Measurements from ENCODE around the gene SPNS2.

Gene SPNS2

GRCh38 chr17:4514206-4514605 is 15.5 kb downstream of the SPNS2 start:
- DNase-seq = no peak
- Mint-ChIP-seq H3K27me3 (ENCODE audit: low read depth, poor library complexity) (peaks cover 22% of the 10 kb centered on the region), H3K4me1 (peaks cover 44% of the 10 kb centered on the region), H3K36me3 (ENCODE audit: low read depth) (no peaks in the 10 kb centered on the region), H3K9me3 (no peaks in the 10 kb centered on the region), H3K27ac (no peak overlapping the region), H3K4me3 (no peak overlapping the region)
- no peak for TF ChIP-seq CTCF (IDR thresholded peaks at IDR 0.05)

GRCh38 chr17:4514779-4515178 is 16.1 kb downstream of the SPNS2 start:
- H3K4me3 Mint-ChIP-seq = no peak overlapping the region
- H3K36me3 Mint-ChIP-seq (ENCODE audit: low read depth) = no peaks in the 10 kb centered on the region
- peaks cover 18% of the 10 kb centered on the region for H3K27me3 Mint-ChIP-seq (ENCODE audit: low read depth, poor library complexity)
- TF ChIP-seq CTCF (IDR thresholded peaks at IDR 0.05) = no peak
- peaks cover 48% of the 10 kb centered on the region for H3K4me1 Mint-ChIP-seq
- no peak for DNase-seq
- no peak overlapping the region for H3K27ac Mint-ChIP-seq
- no peaks in the 10 kb centered on the region for H3K9me3 Mint-ChIP-seq

GRCh38 chr17:4515501-4515900 is 16.8 kb downstream of the SPNS2 start:
- TF ChIP-seq CTCF (IDR thresholded peaks at IDR 0.05) = no peak
- Mint-ChIP-seq H3K9me3 (no peaks in the 10 kb centered on the region), H3K4me3 (no peak overlapping the region), H3K27me3 (ENCODE audit: low read depth, poor library complexity) (peaks cover 17% of the 10 kb centered on the region), H3K27ac (no peak overlapping the region), H3K4me1 (peaks cover 55% of the 10 kb centered on the region), H3K36me3 (ENCODE audit: low read depth) (no peaks in the 10 kb centered on the region)
- no peak for DNase-seq

GRCh38 chr17:4516735-4517134 is 18.1 kb downstream of the SPNS2 start:
- no peak overlapping the region for H3K27ac Mint-ChIP-seq
- peaks cover 12% of the 10 kb centered on the region for H3K27me3 Mint-ChIP-seq (ENCODE audit: low read depth, poor library complexity)
- H3K4me3 Mint-ChIP-seq = no peak overlapping the region
- TF ChIP-seq CTCF (IDR thresholded peaks at IDR 0.05) = no peak
- H3K9me3 Mint-ChIP-seq = no peaks in the 10 kb centered on the region
- no peaks in the 10 kb centered on the region for H3K36me3 Mint-ChIP-seq (ENCODE audit: low read depth)
- peaks cover 59% of the 10 kb centered on the region for H3K4me1 Mint-ChIP-seq
- no peak for DNase-seq

GRCh38 chr17:4518901-4519300 is 20.2 kb downstream of the SPNS2 start:
- Mint-ChIP-seq H3K36me3 (ENCODE audit: low read depth) (no peaks in the 10 kb centered on the region), H3K4me1 (peaks cover 70% of the 10 kb centered on the region), H3K9me3 (no peaks in the 10 kb centered on the region), H3K27me3 (ENCODE audit: low read depth, poor library complexity) (peaks cover 8% of the 10 kb centered on the region), H3K27ac (no peak overlapping the region), H3K4me3 (no peak overlapping the region)
- TF ChIP-seq CTCF (IDR thresholded peaks at IDR 0.05) = no peak
- DNase-seq = no peak

GRCh38 chr17:4519361-4519788 is 20.7 kb downstream of the SPNS2 start:
- no peak overlapping the region for H3K4me3 Mint-ChIP-seq
- TF ChIP-seq CTCF (IDR thresholded peaks at IDR 0.05) = no peak
- H3K27me3 Mint-ChIP-seq (ENCODE audit: low read depth, poor library complexity) = peaks cover 8% of the 10 kb centered on the region
- H3K4me1 Mint-ChIP-seq = peaks cover 70% of the 10 kb centered on the region
- no peak for DNase-seq
- H3K27ac Mint-ChIP-seq = no peak overlapping the region
- H3K36me3 Mint-ChIP-seq (ENCODE audit: low read depth) = no peaks in the 10 kb centered on the region
- H3K9me3 Mint-ChIP-seq = no peaks in the 10 kb centered on the region
